GM18858 (cell line): ENCODE data around the gene CCDC187.

Experiments
- ATAC-seq: cut with Tn5 transposase; IDR thresholded peaks from one replicate; pipeline ENCODE4 v1.9.1; 2021; ENCODE audit not compliant: unreplicated experiment

CCDC187 gene

GRCh38 chr9:136339958-136340310 is 36.0 kb upstream of the CCDC187 start:
- no peak for ATAC-seq

DNA sequence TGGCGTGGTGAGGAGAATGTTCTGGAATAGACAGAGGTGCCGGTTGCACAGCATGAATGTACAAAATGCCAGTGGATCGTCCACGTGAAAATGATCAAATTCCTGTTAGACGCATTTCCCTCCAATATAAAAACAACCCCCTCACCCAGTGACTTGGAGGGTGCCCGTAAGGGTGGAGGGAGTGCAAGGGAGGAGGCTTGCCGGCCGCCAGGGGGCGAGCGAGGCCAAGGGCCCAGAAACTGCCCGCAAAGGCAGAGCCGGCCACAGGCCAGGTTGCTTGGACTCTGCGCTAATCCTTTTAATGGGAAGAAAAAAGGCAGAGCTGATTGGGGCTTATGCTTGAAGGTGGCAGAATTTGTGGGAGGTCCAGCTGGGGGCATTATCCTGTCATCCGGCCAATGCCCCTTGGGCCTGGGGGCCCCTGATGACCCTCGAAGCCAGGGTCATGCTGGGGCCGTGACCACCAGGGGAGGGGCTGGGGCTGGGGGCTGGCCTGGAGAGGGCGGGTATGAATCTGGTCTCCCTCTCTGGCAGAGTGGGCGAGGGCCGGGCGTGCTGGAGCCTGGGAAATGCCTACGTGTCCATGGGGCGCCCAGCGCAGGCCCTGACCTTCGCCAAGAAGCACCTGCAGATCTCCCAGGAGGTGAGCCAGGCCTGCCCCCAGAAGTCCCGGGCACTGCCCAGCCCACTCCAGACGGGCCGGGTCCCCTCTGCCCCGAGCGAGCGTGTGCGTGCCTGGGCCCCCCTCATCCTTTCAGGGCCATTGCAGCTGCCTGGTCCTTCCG is 35.5 kb upstream of the CCDC187 start:
- no peak for ATAC-seq

DNA sequence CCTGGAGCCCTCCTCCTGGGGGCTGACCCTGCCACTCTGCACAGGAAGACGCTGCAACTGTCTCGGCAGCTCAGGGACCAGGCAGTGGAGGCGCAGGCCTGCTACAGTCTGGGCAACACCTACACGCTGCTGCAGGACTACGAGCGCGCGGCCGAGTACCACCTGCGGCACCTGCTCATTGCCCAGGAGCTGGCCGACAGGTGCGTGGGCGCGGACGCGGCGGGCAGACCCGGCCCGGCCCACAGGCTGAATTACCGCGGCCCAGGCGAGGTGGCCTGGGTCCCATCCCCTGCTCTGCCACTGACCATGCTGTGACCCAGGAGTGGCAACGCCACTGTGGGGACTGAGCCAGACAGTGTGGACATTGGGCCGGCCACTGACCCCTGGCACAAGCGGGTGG is 34.6 kb upstream of the CCDC187 start:
- no peak for ATAC-seq

- ATAC-seq: no peak
These were observed 33.8 kb upstream of the CCDC187 start for GRCh38 chr9:136337416-136338395.

DNA sequence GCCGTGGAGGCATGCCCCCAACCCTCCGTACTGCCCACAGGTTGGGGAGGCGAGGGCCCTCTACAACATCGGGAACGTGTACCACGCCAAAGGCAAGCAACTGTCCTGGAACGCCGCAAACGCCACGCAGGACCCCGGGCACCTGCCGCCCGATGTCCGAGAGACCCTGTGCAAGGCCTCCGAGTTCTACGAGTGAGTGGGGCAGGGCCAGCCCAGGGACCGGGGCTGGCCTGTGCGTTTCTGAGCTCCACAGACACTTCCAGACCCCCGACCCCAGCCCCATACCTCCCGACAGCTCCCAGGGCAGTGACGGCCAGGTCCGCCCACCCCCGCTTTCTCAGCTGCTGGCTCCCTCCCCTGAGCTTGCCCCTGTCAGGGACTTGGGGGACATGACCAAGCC is 33.0 kb upstream of the CCDC187 start:
- ATAC-seq: no peak

- no peak for ATAC-seq
These were observed 32.4 kb upstream of the CCDC187 start for GRCh38 chr9:136336156-136336870.

DNA sequence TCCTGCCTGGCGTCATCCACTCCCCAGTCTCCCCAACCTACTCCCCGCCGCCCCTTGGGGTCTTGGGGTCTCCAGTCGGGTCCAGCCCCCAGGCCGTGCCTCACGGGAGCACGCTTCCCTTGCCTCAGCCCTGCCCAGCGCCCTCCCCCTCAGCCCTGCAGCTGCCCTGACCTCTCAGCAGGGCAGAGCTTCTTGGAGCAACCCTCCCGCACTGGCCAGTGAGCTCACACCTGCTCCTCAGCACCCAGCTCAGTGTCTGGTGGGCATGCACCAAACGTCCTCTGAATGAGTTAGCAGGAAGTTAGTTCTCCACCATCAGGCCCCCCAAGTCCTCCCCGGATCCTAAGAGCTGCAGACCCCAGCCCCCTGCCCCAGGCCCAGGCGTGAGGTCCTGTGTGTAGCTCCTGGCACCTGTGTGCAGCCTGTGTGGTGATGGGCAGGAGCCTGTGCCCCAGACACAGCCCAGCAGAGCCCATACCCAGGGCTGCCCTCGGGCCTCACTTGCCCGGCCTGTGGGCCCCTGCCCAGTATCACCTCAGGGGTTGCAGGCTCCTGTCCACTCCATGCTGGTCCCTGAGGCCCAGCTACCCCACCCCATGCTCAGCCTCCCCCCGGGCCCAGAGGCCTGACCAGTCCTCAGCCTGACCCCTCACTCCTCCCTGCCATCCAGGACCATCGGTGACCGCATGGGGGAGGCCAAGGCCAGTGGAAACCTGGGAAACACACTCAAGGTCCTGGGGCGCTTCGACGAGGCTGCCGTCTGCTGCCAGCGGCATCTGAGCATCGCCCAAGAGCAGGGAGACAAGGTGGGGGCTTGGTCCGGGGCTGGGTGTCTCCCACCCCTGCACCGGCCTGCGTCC is 31.6 kb upstream of the CCDC187 start:
- ATAC-seq: no peak

DNA sequence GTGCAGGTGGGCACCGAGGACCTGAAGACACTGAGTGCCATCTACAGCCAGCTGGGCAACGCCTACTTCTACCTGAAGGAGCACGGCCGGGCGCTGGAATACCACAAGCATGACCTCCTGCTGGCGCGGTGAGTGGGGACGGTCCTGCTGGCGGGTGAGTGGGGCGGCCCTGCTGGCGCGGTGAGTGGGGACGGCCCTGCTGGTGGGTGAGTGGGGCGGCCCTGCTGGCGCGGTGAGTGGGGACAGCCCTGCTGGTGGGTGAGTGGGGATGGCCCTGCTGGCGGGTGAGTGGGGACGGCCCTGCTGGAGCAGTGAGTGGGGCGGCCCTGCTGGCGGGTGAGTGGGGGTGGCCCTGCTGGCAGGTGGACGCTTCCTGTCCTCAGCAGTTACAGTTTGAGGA is 30.6 kb upstream of the CCDC187 start:
- no peak for ATAC-seq

GRCh38 chr9:136333486-136333885 is 29.6 kb upstream of the CCDC187 start:
- ATAC-seq: no peak

DNA sequence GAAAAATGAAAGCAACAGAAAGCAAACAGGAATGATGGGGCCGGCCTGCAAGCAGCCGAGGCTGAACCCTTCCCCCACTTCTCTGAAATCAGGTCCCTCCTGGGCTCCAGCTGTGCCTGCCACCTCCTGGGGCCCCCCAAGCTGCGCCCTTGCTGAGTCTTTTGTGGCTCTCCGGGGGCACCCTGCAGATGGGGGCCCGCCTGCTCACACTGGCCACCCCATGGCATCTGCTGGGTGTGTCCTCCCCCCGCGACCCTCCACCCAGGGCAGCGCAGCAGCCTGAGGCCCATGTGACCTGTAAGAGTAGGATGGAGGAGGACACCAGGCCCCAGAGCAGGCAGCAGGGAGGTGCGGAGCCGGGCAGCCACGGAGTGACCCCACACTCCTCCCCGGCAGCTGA is 29.2 kb upstream of the CCDC187 start:
- ATAC-seq: no peak

GRCh38 chr9:136332482-136332983 is 28.6 kb upstream of the CCDC187 start:
- no peak for ATAC-seq

DNA sequence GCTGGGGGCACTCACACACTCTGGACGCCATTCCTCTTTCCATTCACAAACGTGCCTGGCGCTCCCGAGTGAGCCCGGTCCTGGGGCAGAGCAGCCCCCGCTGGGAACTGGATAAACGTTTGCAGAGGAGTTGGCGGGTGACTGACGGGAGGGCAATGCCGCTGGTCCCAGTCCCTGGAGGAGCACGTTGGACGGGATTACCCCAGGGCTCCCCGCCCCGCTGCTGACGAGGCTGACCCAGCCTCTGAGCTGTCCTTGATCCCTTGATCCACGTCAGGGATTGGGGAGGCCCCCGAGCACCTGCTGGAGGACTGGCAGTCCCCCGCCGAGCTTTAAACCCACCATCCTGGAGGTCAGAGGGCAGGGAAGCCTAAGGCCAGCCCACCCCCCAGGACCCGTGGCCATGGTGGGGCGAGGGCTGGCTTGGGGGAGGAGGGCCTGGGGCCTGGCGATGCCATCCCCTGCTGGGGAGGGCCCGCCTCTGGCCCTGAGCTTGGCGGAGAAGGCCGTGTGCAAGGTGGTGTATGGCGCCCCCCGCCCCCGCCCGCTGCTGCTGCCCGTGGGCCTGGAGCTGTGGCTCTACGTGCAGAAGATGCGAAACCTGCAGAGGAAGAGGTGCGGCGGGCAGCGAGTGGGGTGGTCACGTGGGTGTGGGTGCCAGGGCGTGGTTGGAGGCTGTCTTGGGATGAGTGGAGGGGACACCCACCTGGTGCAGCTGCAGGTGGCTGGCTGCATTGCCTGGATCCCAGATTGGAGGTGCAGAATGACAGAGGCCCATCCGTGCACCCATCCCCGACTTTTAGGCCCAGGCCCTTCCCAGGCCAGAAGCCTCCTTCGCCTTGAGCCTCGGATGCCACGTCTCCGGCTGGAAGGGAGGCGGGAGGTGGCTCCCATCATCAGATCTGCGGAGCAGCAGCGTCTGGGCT is 27.9 kb upstream of the CCDC187 start:
- no peak for ATAC-seq

DNA sequence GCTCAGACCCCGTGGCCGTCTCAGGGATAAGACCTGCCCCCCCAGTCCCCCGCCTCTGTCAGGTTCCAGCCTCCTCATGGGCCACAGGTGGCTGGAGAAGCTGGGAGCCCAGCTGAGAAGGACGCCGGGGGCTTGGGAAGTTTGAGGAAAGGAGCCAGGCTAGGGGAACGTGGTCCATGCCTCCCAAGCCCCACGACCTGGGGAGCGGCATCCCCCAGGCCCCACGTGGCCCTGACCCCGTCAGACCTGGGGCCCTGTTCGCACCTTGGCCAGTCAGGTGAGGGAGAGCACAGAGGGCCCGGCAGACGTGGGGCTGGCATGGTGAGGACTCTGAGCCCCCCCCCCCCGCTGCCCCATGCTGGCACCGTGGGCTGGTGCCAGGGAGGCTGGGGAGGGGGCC is 27.1 kb upstream of the CCDC187 start:
- ATAC-seq: no peak

- no peak for ATAC-seq
These were observed 26.6 kb upstream of the CCDC187 start for GRCh38 chr9:136330406-136330990.

GRCh38 chr9:136329636-136330405 is 25.9 kb upstream of the CCDC187 start:
- ATAC-seq: no peak

- no peak for ATAC-seq
These were observed 25.3 kb upstream of the CCDC187 start for GRCh38 chr9:136329211-136329627.

DNA sequence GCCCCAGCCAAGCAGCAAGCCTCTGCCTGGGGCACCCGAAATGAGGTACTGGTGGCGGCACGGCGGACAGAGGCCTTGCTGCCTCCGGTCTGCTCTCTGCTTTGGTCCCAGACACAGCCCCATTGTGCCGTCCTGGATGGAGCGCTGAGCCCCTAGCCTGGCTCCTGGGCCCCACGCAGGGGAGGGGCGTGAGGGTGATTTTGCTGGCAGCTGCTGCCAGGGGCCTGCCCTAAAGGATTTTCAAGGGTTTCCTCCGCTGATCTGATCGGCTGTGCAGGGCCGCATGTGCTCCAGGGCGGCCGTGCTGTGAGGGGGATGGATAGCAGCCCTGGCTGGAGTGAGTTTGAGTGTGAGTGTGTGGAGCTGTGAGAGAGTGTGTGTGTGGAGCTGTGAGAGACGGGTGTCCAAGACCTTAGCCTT is 24.7 kb upstream of the CCDC187 start:
- no peak for ATAC-seq

GRCh38 chr9:136328011-136328621 is 24.2 kb upstream of the CCDC187 start:
- ATAC-seq: no peak
